ENCODE data around the gene CUL3.

DNA sequence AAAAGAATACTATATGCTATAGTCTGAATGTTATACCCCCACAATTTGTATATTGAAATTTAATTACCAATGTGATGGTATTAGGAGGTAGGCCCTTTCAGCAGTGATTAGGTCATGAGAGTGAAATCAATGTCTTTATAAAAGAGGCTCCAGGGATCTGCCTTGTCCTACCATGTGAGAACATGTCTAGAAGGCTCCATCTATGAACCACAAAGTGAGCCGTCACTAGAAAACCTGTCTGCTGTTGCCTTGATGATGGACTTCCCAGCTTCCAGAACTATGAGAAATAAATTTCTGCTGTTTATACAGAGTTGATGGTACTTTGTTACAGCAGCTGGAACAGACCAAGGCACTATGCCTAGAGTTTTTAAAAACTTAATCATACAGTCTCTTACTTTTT is 136.9 kb downstream of the CUL3 start:
- TF ChIP-seq, protein P1, sequence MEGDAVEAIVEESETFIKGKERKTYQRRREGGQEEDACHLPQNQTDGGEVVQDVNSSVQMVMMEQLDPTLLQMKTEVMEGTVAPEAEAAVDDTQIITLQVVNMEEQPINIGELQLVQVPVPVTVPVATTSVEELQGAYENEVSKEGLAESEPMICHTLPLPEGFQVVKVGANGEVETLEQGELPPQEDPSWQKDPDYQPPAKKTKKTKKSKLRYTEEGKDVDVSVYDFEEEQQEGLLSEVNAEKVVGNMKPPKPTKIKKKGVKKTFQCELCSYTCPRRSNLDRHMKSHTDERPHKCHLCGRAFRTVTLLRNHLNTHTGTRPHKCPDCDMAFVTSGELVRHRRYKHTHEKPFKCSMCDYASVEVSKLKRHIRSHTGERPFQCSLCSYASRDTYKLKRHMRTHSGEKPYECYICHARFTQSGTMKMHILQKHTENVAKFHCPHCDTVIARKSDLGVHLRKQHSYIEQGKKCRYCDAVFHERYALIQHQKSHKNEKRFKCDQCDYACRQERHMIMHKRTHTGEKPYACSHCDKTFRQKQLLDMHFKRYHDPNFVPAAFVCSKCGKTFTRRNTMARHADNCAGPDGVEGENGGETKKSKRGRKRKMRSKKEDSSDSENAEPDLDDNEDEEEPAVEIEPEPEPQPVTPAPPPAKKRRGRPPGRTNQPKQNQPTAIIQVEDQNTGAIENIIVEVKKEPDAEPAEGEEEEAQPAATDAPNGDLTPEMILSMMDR (IDR thresholded peaks at IDR 0.05 in 4 of 5, conservative IDR thresholded peaks at IDR 0.05 in 1 of 5) = no peak
- TF ChIP-seq POLR2A (IDR thresholded peaks at IDR 0.05) = no peak

Data from gastrocnemius medialis (tissue), 4 donors.